ENCODE measurements around the gene RPS6KA2.

DNA sequence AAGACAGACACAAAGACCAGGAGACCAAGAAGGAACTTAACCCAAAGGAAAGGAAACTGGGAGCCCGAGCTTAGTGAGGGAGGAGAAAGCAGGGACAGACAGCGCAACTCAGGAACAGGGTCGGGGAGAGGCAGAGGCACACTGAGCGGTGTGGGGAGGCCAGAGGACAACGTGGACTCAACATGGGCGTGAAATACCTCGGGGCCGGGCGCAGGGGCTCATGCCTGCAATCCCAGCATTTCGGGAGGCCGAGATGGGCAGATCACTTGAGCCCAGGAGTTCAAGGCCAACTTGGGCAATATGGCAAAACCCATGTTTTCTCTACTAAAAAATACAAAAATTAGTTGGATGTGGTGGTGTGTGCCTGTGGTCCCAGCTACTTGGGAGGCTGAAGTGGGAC, 5.7 kb upstream of the RPS6KA2 start:
- TF ChIP-seq, protein P1, sequence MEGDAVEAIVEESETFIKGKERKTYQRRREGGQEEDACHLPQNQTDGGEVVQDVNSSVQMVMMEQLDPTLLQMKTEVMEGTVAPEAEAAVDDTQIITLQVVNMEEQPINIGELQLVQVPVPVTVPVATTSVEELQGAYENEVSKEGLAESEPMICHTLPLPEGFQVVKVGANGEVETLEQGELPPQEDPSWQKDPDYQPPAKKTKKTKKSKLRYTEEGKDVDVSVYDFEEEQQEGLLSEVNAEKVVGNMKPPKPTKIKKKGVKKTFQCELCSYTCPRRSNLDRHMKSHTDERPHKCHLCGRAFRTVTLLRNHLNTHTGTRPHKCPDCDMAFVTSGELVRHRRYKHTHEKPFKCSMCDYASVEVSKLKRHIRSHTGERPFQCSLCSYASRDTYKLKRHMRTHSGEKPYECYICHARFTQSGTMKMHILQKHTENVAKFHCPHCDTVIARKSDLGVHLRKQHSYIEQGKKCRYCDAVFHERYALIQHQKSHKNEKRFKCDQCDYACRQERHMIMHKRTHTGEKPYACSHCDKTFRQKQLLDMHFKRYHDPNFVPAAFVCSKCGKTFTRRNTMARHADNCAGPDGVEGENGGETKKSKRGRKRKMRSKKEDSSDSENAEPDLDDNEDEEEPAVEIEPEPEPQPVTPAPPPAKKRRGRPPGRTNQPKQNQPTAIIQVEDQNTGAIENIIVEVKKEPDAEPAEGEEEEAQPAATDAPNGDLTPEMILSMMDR (IDR thresholded peaks at IDR 0.05), result no peak
- TF ChIP-seq POLR2A (IDR thresholded peaks at IDR 0.05), result no peak
